ENCODE measurements around the gene ZNF445. TPM values are rescaled to one million over a fixed set of nuclear protein-coding genes. Genes with fewer than 3 reads are reported as not detected.
"Not testable (repeated sequence)": the region's sequence is repeated elsewhere in the genome, so short reads cannot be mapped to it uniquely, and the experiment has no call there.

The ZNF445 gene
- polyA plus RNA-seq, 4 donors: 20.7 to 23.2 (median 22.1) TPM

DNA sequence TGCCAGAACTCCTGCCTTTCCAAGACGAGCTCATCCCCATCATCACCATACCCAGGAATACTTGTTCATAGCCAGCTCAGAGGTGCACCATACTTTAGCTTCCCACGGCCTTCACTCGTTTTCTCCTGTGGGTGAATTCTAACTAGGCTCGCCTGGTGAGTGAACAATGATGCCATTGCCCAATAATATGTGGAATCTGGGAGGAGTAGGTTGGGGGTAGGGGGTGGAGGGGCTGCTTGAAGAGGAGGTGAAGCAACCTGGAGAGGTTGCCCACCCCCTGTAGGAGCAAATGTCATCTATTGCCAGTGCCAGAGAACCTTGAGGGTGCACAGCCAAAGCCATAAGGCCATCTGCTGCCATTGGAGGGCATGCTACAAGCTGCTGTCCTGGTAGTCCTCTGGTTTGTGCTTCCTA, 592 bp upstream of the ZNF445 start:
- no peak for DNase-seq (ENCODE audit: low read depth in 4 of 4, low spot score in 3 of 4)

- DNase-seq (ENCODE audit: low read depth in 4 of 4, low spot score in 3 of 4): no peak
Observed at GRCh38 chr3:44476963-44477311, 533 bp downstream of the ZNF445 start.

GRCh38 chr3:44476181-44476611, 1.3 kb downstream of the ZNF445 start:
- DNase-seq (ENCODE audit: low read depth in 4 of 4, low spot score in 3 of 4): no peak

- not testable (repeated sequence) for DNase-seq (ENCODE audit: low read depth in 4 of 4, low spot score in 3 of 4)
Observed at GRCh38 chr3:44474886-44475285, 2.6 kb downstream of the ZNF445 start.

- no peak for DNase-seq (ENCODE audit: low read depth in 4 of 4, low spot score in 3 of 4)
Observed at GRCh38 chr3:44470430-44470829, 7.0 kb downstream of the ZNF445 start.

DNA sequence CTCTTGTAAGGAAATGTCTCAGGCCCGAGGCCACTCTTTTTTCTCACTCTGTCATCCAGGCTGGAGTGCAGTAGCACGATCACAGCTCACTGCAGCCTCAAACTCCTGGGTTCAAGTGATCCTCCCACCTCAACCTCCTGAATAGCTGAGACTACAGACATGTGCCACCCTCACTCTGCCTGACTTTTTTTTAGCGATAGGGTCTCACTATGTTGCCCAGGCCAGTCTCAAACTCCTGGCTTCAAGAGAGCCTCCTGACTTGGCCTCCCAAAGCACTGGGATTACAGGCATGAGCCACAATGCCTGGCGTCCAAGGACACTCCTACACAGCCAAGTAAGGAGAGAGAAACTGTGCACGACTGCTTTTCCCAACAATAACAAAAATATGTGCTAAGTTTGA, 7.6 kb downstream of the ZNF445 start:
- no peak for DNase-seq (ENCODE audit: low read depth in 4 of 4, low spot score in 3 of 4)

DNA sequence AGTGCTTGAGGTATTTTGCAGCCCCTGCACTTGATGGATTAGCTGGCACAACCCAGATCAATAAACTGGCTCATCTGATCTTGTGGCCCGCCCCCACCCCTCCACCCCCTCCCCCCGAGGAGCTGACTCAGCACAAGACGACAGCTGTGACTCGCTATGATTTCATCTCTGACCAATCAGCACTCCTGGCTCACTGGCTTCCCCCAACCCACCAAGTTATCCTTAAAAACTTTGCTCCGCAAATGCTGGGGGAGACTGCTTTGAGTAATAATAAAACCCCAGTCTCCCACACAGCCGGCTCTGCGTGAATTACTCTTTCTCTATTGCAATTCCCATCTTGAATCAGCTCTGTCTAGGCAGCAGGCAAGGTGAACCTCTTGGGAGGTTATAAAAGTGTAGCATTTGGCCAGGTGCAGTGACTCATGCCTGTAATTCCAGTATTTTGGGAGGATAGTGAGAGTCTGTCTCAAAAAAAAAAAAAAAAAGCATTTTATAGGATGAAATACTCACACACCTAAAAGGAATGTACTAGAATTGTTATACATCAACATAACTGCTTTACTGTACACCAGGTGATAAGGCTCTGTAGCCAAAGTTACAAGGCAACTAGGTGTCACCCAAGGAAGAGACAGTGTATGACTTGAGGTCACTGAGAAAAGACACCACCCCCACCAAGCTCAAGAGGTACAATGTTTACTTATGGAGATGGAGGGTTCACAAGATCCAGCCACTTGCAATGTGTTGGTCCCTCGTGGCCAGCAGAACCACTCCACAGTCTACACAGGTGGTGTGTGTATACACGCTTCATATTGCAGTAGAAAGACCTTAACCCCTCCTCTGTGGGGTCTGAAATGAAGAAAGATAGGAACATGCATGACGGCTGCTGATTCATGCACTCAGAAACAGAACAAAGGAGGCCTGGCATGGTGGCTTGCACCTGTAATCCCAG, 8.6 kb downstream of the ZNF445 start:
- DNase-seq (ENCODE audit: low read depth in 4 of 4, low spot score in 3 of 4): no peak

DNA sequence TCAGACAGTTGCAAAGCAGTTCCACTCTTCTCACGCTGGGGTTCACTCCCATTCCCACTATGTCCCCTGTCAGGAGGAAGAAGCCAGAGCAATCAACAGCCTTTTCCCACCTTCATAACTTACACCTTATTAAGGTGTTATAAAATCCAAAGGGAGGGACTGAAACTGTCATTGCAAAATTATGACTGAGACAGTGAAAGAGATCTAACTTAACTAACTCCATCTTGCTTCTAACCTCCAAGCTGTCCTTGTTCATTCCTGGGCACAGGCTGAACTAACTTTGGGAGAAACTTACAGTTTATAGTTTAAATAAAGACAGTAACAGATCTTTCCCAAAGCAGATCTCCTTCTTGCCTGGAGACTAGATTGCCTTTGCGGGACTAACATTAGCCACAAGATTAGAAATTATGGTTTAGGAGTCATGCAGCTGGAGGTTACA, 9.4 kb downstream of the ZNF445 start:
- DNase-seq (ENCODE audit: low read depth in 4 of 4, low spot score in 3 of 4): not testable (repeated sequence)

DNA sequence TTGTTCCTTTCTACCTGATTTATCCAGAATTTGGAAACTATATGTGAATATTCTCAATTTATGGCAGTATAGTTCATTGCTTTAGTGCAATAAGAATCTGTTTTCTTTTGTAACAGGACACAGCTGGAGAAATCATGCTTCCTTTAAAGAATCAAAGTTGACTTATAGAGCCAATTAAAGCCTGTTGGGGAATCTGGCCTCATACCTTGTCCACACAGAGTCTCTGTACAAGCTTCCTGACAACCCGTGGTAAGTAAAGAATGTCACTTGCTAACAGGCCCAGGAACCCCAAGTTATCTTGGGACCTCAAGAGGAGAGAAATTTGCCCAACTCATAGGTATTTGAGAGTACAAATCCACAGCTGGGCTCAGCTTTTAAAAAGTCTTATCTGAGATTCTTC, 10.2 kb downstream of the ZNF445 start:
- DNase-seq (ENCODE audit: low read depth in 4 of 4, low spot score in 3 of 4): no peak

- not testable (repeated sequence) for DNase-seq (ENCODE audit: low read depth in 4 of 4, low spot score in 3 of 4)
Observed at GRCh38 chr3:44464920-44465319, 12.6 kb downstream of the ZNF445 start.

- no peak for DNase-seq (ENCODE audit: low read depth in 4 of 4, low spot score in 3 of 4)
Observed at GRCh38 chr3:44464509-44464908, 13.0 kb downstream of the ZNF445 start.

DNA sequence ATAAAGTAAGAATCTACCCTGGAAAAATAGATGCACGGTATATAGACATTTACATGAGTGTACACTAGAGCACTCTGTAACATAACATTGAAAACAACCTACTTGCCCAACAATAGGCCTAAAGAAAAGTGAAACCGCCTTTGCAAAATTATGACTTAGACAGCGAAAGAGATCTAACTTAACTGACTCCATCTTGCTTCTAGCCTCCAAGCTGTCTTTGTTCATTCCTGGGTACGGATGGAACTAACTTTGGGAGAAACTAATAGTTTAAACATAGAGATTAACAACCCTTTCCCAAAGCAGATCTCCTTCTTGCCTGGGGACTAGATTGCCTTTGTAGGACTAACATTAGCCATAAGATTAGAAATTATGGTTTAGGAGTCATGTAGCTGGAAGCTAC, 17.4 kb downstream of the ZNF445 start:
- not testable (repeated sequence) for DNase-seq (ENCODE audit: low read depth in 4 of 4, low spot score in 3 of 4)

- no peak for DNase-seq (ENCODE audit: low read depth in 4 of 4, low spot score in 3 of 4)
Observed at GRCh38 chr3:44455318-44455717, 22.2 kb downstream of the ZNF445 start.

- no peak for DNase-seq (ENCODE audit: low read depth in 4 of 4, low spot score in 3 of 4)
Observed at GRCh38 chr3:44454258-44454657, 23.2 kb downstream of the ZNF445 start.

- DNase-seq (ENCODE audit: low read depth in 4 of 4, low spot score in 3 of 4): no peak
Observed at GRCh38 chr3:44451441-44451840, 26.0 kb downstream of the ZNF445 start.

- DNase-seq (ENCODE audit: low read depth in 4 of 4, low spot score in 3 of 4): no peak
Observed at GRCh38 chr3:44446929-44447328, 30.5 kb downstream of the ZNF445 start.

GRCh38 chr3:44445786-44446185, 31.7 kb downstream of the ZNF445 start:
- DNase-seq (ENCODE audit: low read depth in 4 of 4, low spot score in 3 of 4): no peak

GRCh38 chr3:44444896-44445691, 32.4 kb downstream of the ZNF445 start:
- no peak for DNase-seq (ENCODE audit: low read depth in 4 of 4, low spot score in 3 of 4)

GRCh38 chr3:44444437-44444836, 33.0 kb downstream of the ZNF445 start:
- DNase-seq (ENCODE audit: low read depth in 4 of 4, low spot score in 3 of 4): no peak

- no peak for DNase-seq (ENCODE audit: low read depth in 4 of 4, low spot score in 3 of 4)
Observed at GRCh38 chr3:44442596-44443309, 34.7 kb downstream of the ZNF445 start.
